Adrenal gland (tissue), 5 donors: ENCODE results near the gene NUDT6.

Source experiments
- CTCF ChIP-seq, 6 experiments: fragments of 450-650 bp in 4 of 6; fragments of 200-600 bp in 2 of 6; sonication (generic) in 1 of 6; IDR thresholded peaks; 1 replicate in 5 of 6; 2 replicates in 1 of 6; pipeline versions ENCODE4 v1.5.1 to v1.8.0; 2016 to 2021; ENCODE audit warnings: antibody characterized with exemption in 6 of 6, mild to moderate bottlenecking in 2 of 6, moderate library complexity in 1 of 6
- POLR2A ChIP-seq, 2 donors: fragments of 450-650 bp; IDR thresholded peaks; one replicate each; pipeline ENCODE4 v1.6.1; 2017; ENCODE audit warnings: antibody characterized with exemption in 2 of 2, mild to moderate bottlenecking in 2 of 2, moderate library complexity in 1 of 2
- donor health status: DM: no; HTN: no; CAD: no.

DNA sequence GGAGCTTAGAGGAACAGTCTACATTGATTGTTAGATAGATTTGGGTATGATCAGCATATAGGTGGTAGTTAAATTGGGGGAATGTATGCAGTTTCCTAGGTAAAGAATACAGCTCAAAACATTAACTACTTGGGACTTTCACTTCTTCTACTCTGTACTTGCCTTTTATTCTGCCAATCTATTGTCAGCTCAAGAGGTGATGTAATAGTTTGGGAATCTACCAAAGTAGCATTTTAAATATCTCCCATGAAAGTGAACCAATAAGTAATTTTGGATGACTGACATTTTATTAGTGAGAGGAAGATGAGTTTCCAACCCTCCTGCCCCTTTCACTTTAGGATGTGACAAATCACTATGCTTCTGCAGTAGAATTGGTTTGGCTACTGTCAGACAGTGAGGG lies 43.4 kb downstream of the NUDT6 start:
- TF ChIP-seq CTCF (IDR thresholded peaks at IDR 0.05) (no peak), POLR2A (IDR thresholded peaks at IDR 0.05) (no peak)
